HG03066 (cell line): ENCODE data around the gene MED16.

Experiments used
- ATAC-seq: cut with Tn5 transposase; IDR thresholded peaks from one replicate; pipeline ENCODE4 v1.9.1; 2021; ENCODE audit warnings: low read depth; ENCODE audit not compliant: unreplicated experiment

Gene MED16

GRCh38 chr19:875265-875879 is 17.6 kb downstream of the MED16 start:
- no peak for ATAC-seq

GRCh38 chr19:873561-874041 is 19.4 kb downstream of the MED16 start:
- no peak for ATAC-seq

- no peak for ATAC-seq
Measured at GRCh38 chr19:873084-873483, 19.9 kb downstream of the MED16 start.

- no peak for ATAC-seq
Measured at GRCh38 chr19:872266-872951, 20.6 kb downstream of the MED16 start.

GRCh38 chr19:871446-872265 is 21.3 kb downstream of the MED16 start:
- ATAC-seq: no peak

- no peak for ATAC-seq
Measured at GRCh38 chr19:870963-871401, 22.0 kb downstream of the MED16 start.

GRCh38 chr19:870314-870713 is 22.7 kb downstream of the MED16 start:
- no peak for ATAC-seq

GRCh38 chr19:869245-870177 is 23.5 kb downstream of the MED16 start:
- ATAC-seq: no peak

GRCh38 chr19:868458-869244 is 24.3 kb downstream of the MED16 start:
- ATAC-seq: no peak

GRCh38 chr19:867855-868457 is 25.0 kb downstream of the MED16 start:
- ATAC-seq: no peak

- ATAC-seq: no peak
Measured at GRCh38 chr19:867301-867793, 25.6 kb downstream of the MED16 start.

- no peak for ATAC-seq
Measured at GRCh38 chr19:866769-867300, 26.2 kb downstream of the MED16 start.

- no peak for ATAC-seq
Measured at GRCh38 chr19:863315-863620, 29.7 kb downstream of the MED16 start.

GRCh38 chr19:862581-863314 is 30.2 kb downstream of the MED16 start:
- no peak for ATAC-seq

GRCh38 chr19:861756-862580 is 31.0 kb downstream of the MED16 start:
- no peak for ATAC-seq

- no peak for ATAC-seq
Measured at GRCh38 chr19:861141-861755, 31.7 kb downstream of the MED16 start.
